Stimulated activated CD4-positive, alpha-beta T cell treated with anti-CD3 and anti-CD28 coated beads, Interleukin-12 subunit alpha, Interleukin-12 subunit beta, amount 100 ng/mL, for 4 hours (primary cell): ENCODE results near the gene MGA.

ENCODE experiments used
- DNase-seq: peaks from one replicate; pipeline ENCODE4 v3.0.0-alpha.2; 2020

The MGA gene

DNA sequence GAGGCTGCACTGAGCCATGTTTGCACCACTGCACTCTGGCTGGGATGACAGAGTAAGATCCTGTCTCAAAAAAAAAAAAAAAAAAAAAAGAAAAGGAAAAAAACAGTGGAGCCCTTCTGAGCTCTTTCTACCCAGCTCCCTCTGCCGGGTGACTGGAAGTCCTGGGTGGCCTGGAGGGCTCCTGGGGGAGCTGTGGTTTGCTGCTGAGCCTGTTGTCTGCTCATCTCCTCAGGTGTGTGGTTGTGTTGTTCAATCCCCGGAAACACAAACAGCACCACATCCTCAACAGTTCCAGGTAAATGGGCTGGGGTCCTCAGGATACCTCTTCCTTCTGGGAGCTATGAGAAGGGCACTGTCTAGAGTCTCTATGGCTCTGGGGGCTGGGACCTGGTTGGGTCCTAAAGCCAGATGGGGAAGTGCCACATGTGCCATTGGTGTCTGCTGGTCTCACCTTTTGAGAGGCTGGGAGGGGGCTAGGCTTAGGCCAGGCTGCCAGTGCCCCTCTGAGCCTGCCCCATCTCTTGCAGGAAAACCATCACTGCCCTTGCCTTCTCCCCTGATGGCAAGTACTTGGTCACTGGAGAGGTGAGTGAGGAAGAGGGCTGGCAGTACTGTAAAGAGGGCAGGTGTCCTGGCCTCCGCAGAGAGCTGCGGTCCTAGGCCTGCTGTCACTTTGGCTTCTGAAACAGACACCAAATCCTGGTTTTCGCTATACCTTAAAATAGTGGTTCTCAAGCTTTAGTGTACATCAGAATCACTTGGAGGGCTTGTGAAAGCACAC, 150.6 kb downstream of the MGA start:
- DNase-seq: no peak

DNA sequence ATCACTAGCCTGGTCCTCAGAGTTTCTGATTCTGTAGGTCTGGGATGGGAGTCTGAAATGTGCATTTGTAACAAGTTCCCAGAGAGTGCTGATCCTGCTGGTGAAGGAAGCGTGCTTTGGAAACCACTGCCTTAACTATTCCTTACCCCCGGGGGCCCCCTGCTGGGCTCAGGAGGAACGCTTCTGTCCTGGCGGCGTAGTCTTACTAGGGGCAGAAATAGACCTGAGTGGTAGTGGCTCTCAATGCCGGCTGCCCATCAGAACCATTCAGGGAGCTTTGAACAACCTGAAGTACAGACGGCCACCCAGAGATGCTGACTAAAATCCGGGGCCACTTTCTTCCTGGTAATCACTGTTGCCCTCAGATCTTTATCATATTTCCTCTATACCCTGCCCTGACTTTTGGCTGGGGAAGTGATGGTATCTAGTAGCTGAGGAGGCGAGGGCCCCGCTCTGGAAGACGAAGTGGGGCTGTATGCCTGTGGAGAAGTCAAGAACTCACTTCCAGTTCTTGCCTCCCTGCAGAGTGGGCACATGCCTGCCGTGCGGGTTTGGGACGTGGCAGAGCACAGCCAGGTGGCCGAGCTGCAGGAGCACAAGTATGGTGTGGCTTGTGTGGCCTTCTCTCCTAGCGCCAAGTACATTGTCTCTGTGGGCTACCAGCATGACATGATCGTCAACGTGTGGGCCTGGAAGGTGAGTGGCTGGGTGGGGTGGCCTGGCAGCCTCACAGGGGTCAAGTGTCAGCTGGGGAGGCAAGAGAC, 151.4 kb downstream of the MGA start:
- DNase-seq: peak; percentile 71

GRCh38 chr15:41812820-41813375, 152.7 kb downstream of the MGA start:
- no peak for DNase-seq

- DNase-seq: no peak
Measured at GRCh38 chr15:41813426-41813825, 153.2 kb downstream of the MGA start.

GRCh38 chr15:41814534-41814933, 154.3 kb downstream of the MGA start:
- DNase-seq: no peak

DNA sequence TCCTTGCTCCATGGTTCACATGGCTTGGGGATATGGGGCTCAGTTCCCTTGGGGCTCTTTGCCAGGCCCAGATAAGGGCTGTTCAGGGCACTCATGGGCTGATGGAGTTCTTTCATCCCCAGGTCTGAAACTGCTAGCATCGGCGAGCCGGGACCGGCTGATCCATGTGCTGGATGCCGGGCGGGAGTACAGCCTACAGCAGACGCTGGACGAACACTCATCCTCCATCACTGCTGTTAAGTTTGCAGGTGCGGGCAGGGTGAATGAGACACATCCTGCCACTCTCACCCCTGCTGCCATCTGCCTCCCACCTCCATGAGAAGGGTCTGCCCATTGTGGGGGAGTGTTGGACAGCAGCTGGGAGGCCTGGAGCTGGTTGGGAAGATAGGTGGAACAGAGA, 156.6 kb downstream of the MGA start:
- no peak for DNase-seq

- DNase-seq: no peak
Measured at GRCh38 chr15:41817327-41817726, 157.1 kb downstream of the MGA start.

DNA sequence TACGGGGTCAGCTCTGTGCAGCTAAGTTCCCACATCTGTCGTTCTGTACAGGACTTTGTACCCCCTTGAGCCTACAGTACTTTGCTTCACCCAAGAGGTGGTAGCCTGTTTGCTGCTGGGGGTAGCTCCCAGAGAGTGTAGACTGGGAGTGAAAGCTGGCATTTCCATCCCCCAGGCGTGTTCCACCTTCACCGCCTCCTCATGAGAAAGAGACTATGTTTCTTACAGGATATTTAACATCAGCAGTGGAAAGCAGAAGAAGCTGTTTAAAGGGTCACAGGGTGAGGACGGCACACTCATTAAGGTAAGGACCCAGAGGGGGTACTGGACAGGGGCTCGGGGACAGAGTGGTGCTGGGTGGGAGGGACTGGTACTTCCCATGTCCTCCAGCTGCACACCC, 157.6 kb downstream of the MGA start:
- DNase-seq: no peak

GRCh38 chr15:41819455-41820050, 159.3 kb downstream of the MGA start:
- DNase-seq: no peak

DNA sequence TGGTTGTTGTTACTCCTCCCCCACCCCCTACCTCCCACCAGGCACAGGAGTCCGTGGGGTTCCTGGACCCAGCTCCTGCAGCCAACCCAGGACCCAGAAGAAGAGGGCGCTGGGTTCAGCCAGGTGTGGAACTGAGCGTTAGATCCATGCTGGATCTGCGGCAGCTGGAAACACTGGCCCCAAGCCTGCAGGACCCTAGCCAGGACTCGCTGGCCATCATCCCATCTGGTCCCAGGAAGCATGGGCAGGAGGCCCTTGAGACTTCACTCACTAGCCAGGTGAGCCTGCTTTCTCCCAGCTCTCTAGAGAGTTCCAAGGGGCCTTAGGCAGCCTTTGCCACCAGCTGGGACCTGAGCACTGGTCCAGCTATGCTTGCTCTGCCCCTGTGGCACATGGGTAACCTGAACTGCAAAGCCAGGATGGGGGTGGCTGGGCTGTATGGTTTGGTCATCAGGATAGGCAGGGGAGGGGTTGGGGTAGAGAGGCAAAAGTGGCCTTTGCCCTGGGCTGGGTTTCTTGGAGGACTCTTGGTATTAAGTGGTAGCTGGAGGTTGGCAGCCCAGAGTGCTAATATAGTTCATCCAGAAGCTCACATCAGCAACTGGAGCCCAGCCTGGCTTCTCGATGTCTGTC, 160.7 kb downstream of the MGA start:
- no peak for DNase-seq

- no peak for DNase-seq
Measured at GRCh38 chr15:41821831-41822230, 161.6 kb downstream of the MGA start.

GRCh38 chr15:41822471-41822870, 162.3 kb downstream of the MGA start:
- no peak for DNase-seq
